DMS153 (cell line): Measurements from ENCODE around the gene NRARP.
"Not testable (repeated sequence)": the region's sequence is repeated elsewhere in the genome, so short reads cannot be mapped to it uniquely, and the experiment has no call there.

Source experiments
- DNase-seq: peaks from one replicate; lab custom pipeline; 2025; lab: John Stamatoyannopoulos, UW

NRARP gene

DNA sequence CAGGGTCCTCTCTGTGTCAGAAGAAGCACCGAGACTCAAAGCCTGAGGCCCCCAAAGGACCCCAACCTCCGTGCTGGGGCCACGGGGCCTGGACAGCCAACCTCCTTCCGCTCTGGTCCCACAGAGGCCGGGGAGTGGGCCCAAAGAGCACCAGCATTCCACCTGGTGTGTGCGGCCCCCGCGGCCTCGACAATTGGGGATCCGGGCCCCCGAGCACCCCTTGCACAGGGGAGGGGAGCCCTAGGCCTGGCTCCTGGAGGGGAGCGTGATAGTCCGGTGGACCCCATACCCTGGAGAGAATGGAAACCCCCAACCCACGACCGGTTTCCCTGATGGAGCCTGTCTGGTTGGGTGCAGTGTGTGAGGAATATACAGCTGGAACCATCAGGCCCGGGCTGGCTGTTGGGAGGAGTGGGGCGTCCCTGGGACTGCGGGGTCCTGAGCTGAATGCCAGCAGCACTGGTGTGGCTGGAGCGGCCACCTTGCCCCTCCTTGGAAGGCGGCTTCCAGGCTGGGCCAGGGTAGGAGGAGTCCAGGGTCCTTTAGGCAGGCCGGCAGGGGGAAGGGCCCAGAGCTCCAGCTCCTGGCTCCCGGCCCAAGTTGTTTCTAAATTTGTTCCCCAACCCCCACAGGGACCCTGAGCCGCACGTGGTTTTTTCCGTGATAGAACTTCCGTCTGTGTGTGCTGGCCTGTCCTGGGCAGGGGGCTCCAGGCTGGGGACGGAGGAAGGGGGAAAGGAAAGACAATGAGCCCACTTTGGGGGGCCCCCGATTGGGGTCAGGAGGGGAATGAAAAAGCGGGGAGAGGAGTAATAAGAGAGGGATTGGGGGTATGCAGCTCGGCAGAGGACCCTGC, 25.4 kb downstream of the NRARP start:
- DNase-seq, result no peak

DNA sequence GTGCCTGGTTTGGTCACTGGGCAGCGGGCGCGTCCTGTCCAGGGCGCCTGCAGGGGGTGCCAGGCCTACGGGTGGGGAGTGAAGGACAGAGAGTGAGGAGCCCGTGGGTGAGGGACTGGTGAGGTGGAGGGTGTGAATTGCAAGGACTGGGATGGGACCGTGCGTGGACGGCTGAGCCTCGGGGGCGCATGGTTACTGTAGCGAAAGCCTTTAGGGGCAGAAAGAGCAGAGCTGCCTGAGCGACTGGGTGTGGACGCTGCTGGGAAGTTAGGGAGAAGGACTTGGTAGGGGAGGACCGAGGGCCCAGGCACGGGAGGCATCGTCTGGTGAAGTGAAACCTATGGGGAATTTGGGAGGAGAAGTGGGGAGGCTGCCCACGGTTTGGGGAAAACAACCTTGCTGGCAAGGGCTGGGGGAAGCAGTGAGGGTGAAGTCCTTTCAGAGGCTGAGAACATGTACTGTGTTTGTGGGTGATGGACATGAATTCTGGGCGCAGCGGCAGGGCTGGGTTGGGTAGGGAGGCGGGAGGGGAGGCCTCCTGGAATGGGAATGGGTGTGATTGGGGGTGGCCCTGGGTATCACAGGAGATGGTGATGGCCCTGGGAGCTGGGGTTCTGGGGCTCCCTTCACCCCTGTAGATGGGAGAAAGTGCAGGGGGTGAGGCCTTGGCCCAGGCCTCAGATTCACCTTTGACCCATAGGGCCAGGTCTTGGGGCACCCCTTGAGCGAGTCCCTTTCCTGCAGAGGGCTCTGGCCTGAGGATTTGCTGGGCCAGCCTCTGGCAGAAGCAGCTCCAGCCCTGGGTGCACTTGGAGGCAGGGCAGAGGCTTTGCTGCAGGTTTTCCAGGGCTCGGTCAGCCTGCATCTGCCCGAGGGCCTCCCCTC, 26.2 kb downstream of the NRARP start:
- DNase-seq, result no peak

DNA sequence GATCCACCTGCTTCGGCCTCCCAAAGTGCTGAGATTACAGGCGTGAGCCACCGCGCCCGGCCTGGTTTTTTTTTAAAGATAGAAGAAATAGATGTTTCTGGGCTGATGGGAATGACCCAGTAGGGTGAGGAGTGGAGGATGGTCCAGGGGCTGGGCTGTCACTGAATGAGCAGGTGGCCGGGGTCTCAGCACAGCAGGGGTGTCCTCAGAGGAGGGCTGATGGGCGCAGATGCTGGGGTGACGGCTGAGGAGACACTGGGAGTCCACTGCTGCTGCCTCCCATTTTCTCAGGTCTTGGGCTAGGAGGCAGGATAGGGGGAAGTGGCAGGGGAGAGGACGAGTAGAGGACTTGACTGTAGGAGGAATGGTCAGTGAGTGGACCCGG, 26.9 kb downstream of the NRARP start:
- DNase-seq, result no peak

DNA sequence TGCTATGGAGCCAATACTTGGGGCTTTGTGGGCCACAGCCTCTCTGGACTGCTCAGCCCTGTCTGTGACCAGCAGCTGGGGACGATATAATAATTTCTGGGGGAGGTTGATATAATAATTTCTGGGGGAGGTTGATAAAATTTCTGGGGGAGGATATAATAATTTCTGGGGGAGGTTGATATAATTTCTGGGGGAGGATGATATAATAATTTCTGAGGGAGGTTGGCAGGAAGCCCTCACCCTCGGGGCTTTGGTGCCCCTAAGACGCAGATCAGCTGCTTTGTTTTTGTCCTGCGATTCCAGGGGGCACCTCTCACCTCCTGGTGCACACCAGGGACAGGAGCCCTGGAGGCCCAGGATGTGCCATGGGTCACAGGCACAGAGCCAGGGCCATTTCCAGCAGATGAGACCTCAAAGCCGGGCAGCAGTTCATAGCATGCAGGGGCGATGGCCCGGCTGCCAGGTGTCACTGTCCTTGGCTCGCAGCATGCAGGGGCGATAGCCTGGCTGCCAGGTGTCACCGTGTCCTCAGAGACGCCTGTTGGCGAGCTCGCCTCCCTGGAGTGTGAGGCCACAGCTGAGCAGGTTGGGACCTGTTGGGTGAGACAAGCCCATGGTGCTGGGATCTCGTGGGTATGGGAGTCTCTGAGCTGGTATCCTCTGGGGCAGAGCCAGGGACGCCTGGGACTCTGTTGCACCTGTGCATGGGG, 28.3 kb downstream of the NRARP start:
- DNase-seq, result peak; percentile 70

DNA sequence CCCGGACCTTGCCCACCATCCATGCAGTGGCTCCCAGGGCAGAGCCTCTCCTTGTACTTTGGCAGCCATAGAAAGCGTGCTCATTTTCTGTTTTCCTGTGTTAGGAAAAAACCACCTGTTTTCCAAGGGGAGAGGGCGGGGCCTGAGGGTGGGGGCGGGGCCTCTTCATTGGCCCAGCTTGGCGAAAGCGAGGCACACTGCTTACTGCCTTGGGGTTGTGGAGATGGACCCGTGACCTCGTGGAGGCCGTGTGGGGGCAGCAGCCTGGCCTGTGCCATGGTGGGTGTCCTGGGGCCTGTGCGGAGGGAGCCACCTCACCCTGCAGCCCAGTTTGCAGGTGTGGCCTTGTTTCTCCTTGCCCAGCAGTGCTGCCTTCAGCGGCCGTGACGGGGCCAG, 29.0 kb downstream of the NRARP start:
- DNase-seq, result no peak

DNA sequence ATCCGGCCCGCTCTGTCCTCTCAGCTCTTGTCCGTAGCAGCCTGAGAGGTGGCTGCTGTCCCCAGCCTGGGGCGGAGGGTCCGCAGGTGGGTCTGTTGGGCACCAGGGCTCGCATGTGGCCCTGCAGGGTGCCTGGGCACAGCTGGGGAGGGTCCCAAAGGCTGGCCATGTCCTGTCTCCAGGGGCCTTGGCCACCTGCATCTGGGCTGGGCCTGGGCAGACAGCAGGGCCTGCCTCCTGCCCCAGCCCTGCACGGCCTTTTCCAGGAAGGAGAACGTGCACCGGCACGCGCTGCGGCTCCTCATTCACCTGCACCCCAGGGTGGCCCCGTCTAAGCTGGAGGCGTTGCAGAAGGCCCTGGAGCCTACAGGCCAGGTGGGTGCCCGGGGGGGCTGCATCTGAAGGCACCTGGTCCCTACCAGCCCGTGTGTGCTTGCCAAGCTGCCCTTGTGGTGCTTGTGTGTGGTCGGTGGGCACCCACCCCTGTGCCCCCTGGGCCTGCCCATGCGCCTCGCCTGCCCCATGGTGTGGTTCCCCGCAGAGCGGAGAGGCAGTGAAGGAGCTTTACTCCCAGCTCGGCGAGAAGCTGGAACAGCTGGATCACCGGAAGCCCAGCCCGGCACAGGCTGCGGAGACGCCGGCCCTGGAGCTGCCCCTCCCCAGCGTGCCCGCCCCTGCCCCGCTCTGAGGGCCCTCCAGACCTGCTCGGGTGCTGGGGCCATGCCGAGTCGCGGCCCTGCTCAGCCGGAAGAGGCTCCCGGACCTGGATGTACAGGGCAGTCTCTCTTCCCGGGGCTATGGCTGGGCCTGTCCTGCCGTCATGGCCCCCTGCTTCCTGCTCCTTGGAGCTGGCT, 29.6 kb downstream of the NRARP start:
- DNase-seq, result no peak

DNA sequence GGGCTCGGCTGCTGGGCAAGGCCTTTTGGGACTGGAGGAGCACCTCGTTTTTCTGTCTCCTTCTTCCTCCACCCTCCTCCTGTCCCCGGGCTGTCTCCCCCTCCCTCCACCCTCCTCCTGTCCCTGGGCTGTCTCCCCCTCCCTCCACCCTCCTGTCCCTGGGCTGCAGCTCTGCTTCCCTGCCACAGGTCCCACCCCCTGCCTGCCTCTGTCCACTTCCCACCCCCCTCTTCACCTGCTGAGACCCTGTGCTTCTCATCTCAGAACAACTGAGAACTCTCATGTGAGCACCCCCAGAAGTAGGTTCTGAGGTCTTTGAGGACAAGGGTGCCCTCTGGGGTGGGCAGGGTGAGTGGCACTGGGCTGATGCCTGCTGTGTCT, 30.4 kb downstream of the NRARP start:
- no peak for DNase-seq

DNA sequence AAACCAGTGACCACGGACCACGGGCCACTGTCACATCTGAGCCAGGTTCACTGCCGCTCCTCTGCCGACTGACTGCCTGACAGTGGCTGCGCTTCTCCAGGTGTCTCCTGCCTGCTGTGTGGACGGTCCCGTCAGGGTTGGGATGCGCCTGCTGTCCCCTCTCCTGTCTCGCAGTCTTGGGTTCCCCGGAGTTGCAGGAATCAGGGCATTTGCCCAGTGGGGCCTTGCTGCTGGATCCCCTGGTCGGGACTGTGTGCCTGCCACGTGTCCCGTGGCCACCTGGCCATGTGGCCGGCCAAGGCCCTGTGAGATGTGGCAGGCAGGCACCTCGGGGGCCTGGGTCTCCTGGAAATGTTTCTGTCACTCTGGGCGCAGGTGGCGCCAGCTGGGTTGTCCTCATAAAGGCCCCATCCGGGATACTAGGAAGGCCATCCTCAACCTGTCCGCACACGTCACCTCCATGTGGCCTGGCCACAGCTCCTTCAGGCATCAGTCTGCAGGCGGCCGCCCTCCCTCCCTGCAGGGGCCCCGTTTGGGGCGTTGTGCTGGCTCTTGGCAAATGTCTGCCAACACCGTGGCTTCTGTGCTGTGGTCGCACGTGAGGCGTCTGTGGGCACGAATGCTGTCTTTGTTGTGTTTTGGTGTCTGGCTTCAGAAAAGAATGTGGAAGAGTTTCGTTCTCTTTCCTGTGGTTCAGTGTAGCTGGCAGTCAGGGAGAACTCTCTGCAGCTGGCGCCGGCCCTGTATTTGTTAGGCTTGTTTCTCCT, 31.0 kb downstream of the NRARP start:
- DNase-seq, result no peak

DNA sequence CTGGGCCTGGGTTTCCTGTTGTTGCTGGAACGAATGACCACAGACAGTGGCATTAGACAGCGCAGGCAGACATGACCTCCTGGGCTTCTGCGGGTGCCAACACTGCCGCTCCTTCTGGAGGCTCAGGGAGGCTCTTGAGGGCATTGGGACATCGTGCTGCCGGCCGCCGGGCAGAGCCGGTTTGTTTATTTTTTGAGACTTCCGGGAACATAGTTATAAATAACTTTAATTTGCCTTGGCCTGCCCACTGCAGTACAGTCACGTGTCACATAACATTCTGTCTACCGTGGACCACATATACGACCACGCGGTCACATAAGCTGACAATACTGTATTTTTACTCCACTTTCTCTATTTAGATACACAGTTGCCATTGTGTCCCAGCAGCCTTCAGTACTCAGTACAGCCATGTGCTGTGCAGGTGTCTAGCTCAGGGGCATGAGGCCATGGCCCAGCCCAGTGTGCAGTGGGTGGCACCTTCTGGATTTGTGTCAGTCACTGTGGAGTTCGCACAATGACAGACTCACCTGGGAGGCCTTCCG, 32.8 kb downstream of the NRARP start:
- DNase-seq, result peak; percentile 66

DNA sequence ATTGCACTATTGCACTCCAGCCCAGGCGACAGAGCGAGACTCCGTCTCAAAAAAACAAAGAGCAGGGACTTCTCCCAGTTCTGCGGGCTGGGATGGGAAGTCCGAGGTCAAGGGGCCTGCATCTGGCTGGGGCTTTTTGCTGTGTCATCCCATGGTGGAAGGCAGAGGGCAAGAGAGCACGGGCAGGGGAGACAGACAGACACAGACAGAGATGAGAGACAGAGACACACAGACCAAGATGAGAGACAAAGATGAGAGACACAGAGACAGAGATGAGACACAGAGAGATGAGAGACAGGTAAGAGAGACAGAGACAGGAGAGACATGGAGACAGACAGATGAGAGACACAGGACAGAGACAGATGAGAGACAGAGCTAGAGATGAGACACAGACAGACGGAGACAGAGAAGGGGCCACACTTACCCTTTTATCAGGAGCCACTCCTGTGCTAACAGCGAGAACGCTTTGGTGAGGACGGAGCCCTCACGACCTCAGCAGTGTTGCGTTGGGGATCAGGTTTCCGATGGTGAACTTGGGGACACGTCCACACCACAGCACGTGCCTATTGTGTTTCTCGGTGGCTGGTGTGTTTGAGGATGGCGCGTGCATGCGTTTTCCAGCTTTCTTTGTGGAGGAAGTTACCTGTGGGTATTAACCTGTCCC, 33.4 kb downstream of the NRARP start:
- DNase-seq, result no peak

DNA sequence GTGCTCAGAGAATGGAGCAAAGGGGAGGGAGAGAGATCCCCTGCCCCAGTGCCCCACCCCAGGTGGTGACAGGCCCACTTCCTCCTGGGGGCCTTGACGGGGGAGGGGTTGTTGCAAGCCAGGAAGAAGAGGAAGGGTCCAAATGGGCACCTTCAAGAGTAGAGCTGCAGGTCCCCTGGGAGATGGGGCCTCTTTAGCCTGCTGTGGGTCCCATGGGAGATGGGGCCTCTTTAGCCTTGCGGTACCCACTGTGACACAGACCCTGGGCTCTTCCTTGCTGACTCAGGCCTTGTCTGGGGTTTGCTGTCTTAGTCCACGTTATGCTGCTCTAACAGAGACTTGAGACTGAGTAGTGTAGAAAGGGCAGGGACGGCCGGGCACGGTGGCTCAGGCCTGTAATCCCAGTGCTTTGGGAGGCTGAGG, 34.1 kb downstream of the NRARP start:
- no peak for DNase-seq

DNA sequence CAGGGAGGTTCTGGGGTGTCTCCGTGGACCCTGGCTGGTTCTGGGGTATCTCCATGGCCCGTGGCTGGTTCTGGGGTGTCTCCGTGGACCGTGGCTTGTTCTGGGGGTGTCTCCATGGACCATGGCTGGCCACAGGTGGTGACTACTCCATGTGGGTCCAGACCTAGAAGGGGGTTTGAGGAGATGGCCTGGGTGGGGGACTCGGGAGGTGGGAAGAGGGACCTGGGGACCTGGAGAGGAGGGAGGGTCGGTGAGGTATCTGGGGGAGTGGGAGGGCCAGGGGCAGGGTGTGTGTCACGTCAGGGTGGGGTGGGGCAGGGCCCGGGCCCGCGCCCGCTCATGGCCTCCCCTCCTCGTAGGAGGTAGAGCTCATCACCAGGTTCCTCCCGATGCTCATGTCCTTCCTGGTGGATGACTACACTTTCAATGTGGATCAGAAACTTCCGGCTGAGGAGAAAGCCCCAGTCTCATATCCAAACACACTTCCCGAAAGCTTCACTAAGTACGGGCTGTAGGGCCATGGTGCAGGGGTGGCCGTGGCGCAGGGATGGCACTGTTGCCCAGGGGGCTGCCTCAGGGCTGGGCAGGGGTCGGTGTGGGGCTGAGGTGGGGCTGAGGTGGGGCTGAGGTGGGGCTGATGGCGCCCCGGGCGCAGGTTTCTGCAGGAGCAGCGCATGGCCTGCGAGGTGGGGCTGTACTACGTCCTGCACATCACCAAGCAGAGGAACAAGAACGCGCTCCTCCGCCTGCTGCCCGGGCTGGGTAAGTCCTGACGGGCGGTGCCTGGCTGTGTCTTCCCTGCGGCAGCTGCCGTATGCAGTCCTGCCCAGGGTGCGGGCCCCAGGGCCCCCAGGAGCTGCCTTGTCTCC, 35.3 kb downstream of the NRARP start:
- DNase-seq, result no peak

DNA sequence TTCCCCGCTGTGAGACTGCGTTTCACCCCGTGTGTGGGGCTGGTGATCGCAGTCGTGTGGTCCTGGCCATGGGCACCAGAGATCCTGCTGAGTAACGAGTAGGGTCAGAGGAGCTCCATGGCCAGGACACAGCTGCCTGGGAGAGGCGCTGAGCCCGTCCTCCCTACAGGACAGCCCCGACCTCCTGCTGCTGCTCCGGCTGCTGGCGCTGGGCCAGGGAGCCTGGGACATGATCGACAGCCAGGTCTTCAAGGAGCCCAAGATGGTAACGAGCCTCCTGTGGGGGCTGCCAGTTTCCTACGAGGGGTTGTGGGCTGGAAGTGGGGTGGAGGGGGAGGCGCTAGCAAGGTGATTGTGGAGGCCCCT, 35.9 kb downstream of the NRARP start:
- DNase-seq, result no peak

DNA sequence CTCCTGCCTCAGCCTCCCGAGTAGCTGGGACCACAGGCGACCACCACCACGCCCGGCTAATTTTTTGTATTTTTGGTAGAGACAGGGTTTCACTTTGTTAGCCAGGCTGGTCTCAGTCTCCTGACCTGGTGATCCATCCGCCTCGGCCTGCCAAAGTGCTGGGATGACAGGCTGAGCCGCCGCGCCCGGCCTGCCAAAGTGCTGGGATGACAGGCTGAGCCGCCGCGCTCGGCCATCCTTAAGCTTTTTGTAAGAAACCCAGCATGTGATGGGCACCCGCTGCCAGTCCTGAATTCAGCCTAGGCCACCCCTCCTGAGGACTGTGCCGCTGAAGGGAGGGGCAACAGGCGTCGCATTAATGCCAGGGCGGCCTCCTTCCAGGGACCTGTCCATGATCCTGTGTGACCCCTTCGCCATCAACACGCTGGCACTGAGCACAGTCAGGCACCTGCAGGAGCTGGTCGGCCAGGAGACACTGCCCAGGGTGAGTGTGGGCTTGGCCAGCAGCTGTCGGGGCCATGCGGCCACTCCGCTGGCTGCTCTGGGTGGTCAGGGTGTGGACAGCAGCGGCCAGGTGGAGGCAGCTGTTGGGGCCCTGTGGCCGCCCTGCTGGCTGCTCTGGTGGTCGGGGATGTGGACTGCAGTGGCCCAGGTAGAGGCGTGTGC, 36.4 kb downstream of the NRARP start:
- no peak for DNase-seq

DNA sequence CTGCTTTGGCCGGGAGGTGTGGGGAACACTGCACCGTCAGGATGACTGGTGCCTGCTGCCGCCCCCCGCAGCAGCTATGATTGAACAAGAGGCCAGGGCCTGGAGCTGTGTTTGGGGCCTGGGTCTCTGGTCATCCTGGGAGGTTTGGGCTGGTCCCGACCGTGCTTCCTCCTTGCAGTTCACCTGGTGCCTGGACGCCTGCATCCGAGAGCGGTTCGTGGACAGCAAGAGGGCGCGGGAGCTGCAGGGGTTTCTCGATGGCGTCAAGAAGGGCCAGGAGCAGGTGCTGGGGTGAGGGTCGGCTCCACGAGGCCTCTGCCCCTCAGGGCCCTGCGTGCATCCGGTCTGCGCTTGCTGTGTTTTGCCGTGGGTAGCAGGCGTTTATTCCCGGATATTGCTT, 38.0 kb downstream of the NRARP start:
- DNase-seq, result no peak

DNA sequence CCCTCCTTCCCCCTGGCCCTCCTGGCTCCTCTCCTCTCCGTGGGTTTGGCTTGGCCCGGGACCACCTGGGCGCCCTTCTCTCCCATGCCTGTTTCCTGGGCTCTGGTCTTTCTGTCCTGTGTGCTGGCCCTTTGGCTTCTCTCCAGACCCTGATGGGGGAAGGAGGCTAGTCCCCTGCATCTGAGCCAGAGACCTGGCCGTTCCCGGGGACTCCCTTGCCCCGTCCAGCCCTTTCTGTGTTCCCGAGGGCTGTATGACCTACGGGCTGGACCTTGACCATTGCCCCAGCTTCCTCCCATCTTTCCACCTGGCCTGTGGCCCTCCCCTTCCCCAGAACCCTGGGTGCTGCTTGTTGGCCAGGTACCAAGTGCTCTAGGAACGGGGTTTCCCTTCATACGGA, 38.6 kb downstream of the NRARP start:
- DNase-seq, result no peak

DNA sequence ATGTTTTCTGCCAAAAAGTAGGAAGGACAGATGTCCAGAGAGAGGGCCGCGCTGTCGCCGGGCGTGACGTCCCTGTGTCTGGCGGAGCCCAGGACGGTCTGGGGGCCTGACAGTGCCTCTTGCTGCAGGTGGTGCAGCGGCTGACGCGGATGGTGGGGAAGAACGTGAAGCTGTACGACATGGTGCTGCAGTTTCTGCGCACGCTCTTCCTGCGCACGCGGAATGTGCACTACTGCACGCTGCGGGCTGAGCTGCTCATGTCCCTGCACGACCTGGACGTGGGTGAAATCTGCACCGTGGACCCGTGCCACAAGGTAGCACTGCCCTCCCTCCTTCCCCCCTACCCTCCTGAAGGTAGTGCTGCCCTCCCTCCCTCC, 39.2 kb downstream of the NRARP start:
- no peak for DNase-seq

DNA sequence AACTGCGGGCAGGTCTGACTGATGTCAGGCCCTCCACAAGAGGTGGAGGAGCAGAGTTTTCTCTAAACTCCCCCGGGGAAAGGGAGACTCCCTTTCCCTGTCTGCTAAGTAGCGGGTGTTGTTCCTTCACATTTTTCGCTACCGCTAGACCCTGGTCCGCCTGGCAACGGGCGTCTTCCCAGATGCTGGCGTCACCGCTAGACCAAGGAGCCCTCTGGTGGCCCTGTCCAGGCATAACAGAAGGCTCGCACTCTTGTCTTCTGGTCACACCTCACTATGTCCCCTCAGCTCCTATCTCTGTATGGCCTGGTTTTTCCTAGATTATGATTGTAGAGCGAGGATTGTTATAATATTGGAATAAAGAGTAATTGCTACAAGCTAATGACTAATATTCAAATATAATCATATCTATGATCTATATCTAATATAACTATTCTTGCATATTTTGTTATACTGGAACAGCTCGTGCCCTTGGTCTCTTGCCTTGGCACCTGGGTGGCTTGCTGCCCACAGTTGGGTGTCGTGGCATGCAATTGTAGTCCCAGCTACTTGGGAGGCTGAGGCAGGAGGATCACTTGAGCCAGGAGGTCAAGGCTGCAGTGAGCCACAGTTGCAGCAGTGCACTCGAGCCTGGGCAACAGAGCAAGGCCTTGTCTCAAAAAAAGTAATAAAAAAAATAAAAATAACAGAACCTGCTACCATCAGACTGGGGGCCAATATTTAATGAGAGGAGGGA, 39.7 kb downstream of the NRARP start:
- not testable (repeated sequence) for DNase-seq
